HG02884 (cell line): ENCODE results near the gene CNTNAP3B.
"Not testable (repeated sequence)": the region's sequence is repeated elsewhere in the genome, so short reads cannot be mapped to it uniquely, and the experiment has no call there.

ENCODE experiments used
- ATAC-seq: cut with Tn5 transposase; IDR thresholded peaks from one replicate; pipeline ENCODE4 v1.9.1; 2021; ENCODE audit warnings: mild to moderate bottlenecking, moderate library complexity; ENCODE audit not compliant: unreplicated experiment

Gene CNTNAP3B

DNA sequence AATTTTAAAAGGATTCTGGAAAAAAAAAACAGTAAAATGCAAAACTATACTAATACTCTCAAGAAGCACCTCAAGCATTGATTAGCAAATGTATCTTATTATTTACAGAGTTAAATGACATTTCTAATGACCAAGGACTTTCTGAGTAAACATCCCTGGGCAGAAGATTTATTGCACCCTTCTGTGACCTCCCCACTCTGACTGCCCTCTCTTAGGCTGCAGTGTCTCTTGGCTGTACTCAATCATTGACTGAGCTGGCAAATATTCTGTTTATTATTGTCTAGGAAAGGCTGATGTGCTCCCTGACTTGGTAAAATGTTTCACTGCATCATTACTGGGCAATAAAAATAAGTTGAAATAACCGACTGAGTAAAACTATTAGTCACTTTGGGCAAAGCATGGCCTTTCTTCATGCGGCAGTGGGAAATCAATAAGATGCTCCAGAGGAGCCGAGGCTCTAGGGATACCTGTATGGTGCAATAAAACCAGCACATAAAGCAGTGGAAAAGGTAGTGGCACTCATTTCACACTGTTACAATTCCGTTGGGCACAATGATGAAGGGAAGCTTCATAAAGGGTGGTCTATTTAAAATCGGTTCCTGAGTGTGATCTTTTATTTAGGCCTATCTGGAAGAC lies 151.1 kb downstream of the CNTNAP3B start:
- ATAC-seq, result not testable (repeated sequence)

GRCh38 chr9:41974906-41975305 lies 154.3 kb downstream of the CNTNAP3B start:
- not testable (repeated sequence) for ATAC-seq

GRCh38 chr9:41953007-41953406 lies 176.2 kb downstream of the CNTNAP3B start:
- ATAC-seq, result not testable (repeated sequence)

DNA sequence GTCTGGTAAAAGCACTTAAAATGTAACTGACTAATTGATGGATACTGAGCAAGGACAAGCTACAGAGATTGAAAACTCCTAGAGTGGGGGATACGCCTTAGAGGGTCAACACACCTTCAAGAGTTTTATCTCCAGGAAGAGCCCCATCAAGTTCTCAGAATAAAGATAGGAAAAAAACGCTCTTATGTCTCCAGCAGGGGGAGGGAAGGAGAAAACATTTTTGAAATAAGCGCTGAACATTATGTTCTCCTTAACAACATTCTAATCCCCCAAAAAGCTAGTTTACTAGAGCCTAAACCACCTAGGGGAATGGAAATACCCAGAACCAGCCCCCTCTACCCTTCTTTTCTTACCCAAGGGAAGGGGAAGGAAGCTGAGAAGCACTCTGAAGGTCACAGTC lies 187.5 kb downstream of the CNTNAP3B start:
- not testable (repeated sequence) for ATAC-seq

GRCh38 chr9:41938143-41938542 lies 191.1 kb downstream of the CNTNAP3B start:
- not testable (repeated sequence) for ATAC-seq

GRCh38 chr9:41935727-41936126 lies 193.5 kb downstream of the CNTNAP3B start:
- ATAC-seq, result not testable (repeated sequence)

DNA sequence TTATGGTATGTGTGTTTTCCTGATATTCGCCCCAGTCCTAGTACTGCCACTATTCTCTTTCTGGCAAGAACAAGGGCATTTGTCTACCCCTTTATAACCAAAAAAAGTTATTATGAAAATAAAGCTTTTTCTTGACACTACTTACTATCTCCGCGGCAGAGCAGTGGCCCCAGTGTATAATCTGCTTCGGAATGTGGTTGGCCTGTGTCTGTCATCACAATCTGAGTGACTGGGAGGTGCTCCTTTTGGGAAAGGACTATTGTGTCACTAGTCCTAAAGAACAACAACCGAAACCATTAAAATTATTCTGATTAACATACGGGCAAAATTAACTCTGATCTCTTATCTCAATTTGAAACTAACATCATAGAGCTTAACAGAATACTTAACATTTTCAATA lies 200.1 kb downstream of the CNTNAP3B start:
- ATAC-seq, result not testable (repeated sequence)

- ATAC-seq, result not testable (repeated sequence)
Observed at GRCh38 chr9:41917374-41917773, 211.9 kb downstream of the CNTNAP3B start.

- not testable (repeated sequence) for ATAC-seq
Observed at GRCh38 chr9:41905488-41905887, 223.7 kb downstream of the CNTNAP3B start.

- ATAC-seq, result not testable (repeated sequence)
Observed at GRCh38 chr9:41902762-41903161, 226.5 kb downstream of the CNTNAP3B start.

GRCh38 chr9:41898720-41899343 lies 230.4 kb downstream of the CNTNAP3B start:
- ATAC-seq, result not testable (repeated sequence)

DNA sequence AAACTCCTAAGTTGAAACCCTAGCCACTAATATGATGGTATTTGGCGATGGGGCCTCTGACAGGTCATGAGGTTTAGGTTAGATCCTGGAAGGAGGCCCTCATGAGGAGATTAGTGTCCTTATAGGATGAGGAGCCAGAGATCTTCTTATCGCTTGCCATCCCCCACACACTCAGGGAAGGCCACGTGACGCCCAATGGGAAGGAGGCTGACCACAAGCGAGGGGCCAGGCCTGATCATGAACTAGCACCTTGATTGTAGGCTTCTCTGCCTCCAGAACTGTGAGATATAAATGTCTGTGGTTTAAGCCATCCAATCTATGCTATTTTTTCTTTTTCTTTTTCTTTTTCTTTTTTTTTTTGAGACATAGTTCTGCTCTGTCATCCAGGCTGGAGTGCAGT lies 254.7 kb downstream of the CNTNAP3B start:
- not testable (repeated sequence) for ATAC-seq

DNA sequence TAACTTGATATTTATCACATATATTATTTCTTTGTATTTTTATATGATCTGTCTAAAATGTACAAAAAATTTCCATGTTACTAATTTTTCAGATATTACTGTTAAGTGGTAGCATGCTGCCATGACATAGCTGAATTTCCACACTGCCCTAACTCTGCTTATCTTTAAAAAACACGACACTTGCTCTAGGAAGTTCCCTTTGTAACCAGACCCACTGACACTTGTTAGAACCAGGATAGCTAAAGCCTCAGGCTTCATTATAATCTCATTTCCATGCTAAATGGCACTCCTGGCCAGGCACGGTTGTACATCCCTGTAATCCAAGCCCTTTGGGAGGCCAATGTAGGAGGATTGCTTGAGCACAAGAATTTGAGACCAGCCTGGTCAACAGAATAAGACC lies 273.8 kb downstream of the CNTNAP3B start:
- ATAC-seq, result not testable (repeated sequence)

GRCh38 chr9:41851848-41852740 lies 277.1 kb downstream of the CNTNAP3B start:
- ATAC-seq, result not testable (repeated sequence)

DNA sequence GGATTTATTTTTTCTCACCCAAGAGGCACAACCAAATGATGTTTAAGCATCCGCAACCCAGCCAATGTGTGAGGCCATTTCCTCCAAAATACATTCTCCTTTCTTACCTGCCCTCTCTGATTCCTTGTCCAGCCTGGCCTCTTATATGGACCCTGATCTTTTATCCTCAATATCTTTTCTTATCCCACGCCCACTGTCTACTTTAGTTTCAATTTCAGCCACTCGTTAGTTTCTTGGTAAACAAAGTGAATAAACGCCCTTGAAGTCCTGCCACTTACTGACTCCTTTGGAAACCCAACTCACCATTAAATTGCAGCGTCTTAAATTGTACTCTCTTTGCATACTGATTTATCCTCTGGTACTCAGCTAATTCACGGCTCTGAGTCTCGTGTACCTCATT lies 281.4 kb downstream of the CNTNAP3B start:
- ATAC-seq, result not testable (repeated sequence)
